H4 (cell line): ENCODE results near the gene TAP2. TPM values are rescaled to one million over a fixed set of nuclear protein-coding genes. Genes with fewer than 3 reads are reported as not detected.
"Not testable (repeated sequence)": the region's sequence is repeated elsewhere in the genome, so short reads cannot be mapped to it uniquely, and the experiment has no call there.

Source experiments
- DNase-seq: peaks from one replicate; pipeline ENCODE4 v3.0.0-alpha.2; 2015; ENCODE audit warnings: low spot score
- total RNA-seq: library from RNA; depleted of rRNA; stranded (reverse); fragments of >200 nt; shearing (Covaris generic); gene quantifications from 2 replicates; pipeline ENCODE4 v1.2.3, GENCODE V29; 2014

TAP2 gene
- total RNA-seq, 1 experiment from 2014 or later, result 29.8 TPM

- DNase-seq, result no peak
Observed at GRCh38 chr6:32835167-32835893, 3.2 kb downstream of the TAP2 start.

GRCh38 chr6:32833664-32834063, 4.9 kb downstream of the TAP2 start:
- DNase-seq, result no peak

- no peak for DNase-seq
Observed at GRCh38 chr6:32832535-32832934, 6.0 kb downstream of the TAP2 start.

GRCh38 chr6:32830936-32831335, 7.6 kb downstream of the TAP2 start:
- no peak for DNase-seq

- no peak for DNase-seq
Observed at GRCh38 chr6:32830017-32830416, 8.5 kb downstream of the TAP2 start.

GRCh38 chr6:32829495-32829894, 9.0 kb downstream of the TAP2 start:
- DNase-seq, result no peak

- DNase-seq, result no peak
Observed at GRCh38 chr6:32827025-32827424, 11.5 kb downstream of the TAP2 start.

GRCh38 chr6:32825966-32826365, 12.6 kb downstream of the TAP2 start:
- peak; percentile 19 for DNase-seq

- peak; percentile 60 for DNase-seq
Observed at GRCh38 chr6:32819729-32820128, 18.8 kb downstream of the TAP2 start.

GRCh38 chr6:32818867-32819266, 19.7 kb downstream of the TAP2 start:
- DNase-seq, result no peak

- DNase-seq, result no peak
Observed at GRCh38 chr6:32816746-32817204, 21.8 kb downstream of the TAP2 start, which contains the start of gene HLA-DOB. HLA-DOB (minus strand) TSS chr6:32817002; CDS start chr6:32816951, 51 bp downstream.

- DNase-seq, result no peak
Observed at GRCh38 chr6:32815996-32816395, 22.5 kb downstream of the TAP2 start.

- DNase-seq, result no peak
Observed at GRCh38 chr6:32815115-32815514, 23.4 kb downstream of the TAP2 start.

- DNase-seq, result no peak
Observed at GRCh38 chr6:32814145-32814544, 24.4 kb downstream of the TAP2 start.

- DNase-seq, result no peak
Observed at GRCh38 chr6:32809171-32809570, 29.4 kb downstream of the TAP2 start.

GRCh38 chr6:32807020-32807580, 31.4 kb downstream of the TAP2 start:
- DNase-seq, result no peak

- DNase-seq, result not testable (repeated sequence)
Observed at GRCh38 chr6:32805404-32805803, 33.1 kb downstream of the TAP2 start.

GRCh38 chr6:32803416-32803815, 35.1 kb downstream of the TAP2 start:
- no peak for DNase-seq

- no peak for DNase-seq
Observed at GRCh38 chr6:32799740-32800139, 38.8 kb downstream of the TAP2 start.

- DNase-seq, result no peak
Observed at GRCh38 chr6:32799168-32799567, 39.4 kb downstream of the TAP2 start.

GRCh38 chr6:32796848-32797776, 41.4 kb downstream of the TAP2 start:
- DNase-seq, result peak; percentile 57

GRCh38 chr6:32794510-32794909, 44.0 kb downstream of the TAP2 start:
- DNase-seq, result no peak
